Stimulated activated CD8-positive, alpha-beta memory T cell treated with anti-CD3 and anti-CD28 coated beads, Interleukin-15, amount 100 ng/mL, for 24 hours (primary cell): Measurements from ENCODE around the gene FRMD4A.

Source experiments
- DNase-seq: peaks from one replicate; pipeline ENCODE4 v3.0.0-alpha.2; 2020; ENCODE audit warnings: low read depth

The FRMD4A gene

GRCh38 chr10:14340051-14340744, 9.5 kb upstream of the FRMD4A start:
- no peak for DNase-seq

- no peak for DNase-seq
Measured at GRCh38 chr10:14336736-14337135, 6.0 kb upstream of the FRMD4A start.

- no peak for DNase-seq
Measured at GRCh38 chr10:14334771-14335170, 4.0 kb upstream of the FRMD4A start.

- no peak for DNase-seq
Measured at GRCh38 chr10:14333606-14334005, 2.9 kb upstream of the FRMD4A start.

- DNase-seq = no peak
Measured at GRCh38 chr10:14332903-14333302, 2.2 kb upstream of the FRMD4A start.

- no peak for DNase-seq
Measured at GRCh38 chr10:14329746-14330173, 964 bp downstream of the FRMD4A start.

- DNase-seq = no peak
Measured at GRCh38 chr10:14328881-14329672, 1.6 kb downstream of the FRMD4A start.

GRCh38 chr10:14327527-14327926, 3.2 kb downstream of the FRMD4A start:
- DNase-seq = no peak

GRCh38 chr10:14326581-14326980, 4.1 kb downstream of the FRMD4A start:
- DNase-seq = no peak

GRCh38 chr10:14325325-14325955, 5.3 kb downstream of the FRMD4A start:
- DNase-seq = peak; percentile 32

GRCh38 chr10:14322526-14323188, 8.1 kb downstream of the FRMD4A start:
- DNase-seq = no peak

- no peak for DNase-seq
Measured at GRCh38 chr10:14318007-14318406, 12.7 kb downstream of the FRMD4A start.

GRCh38 chr10:14312014-14312413, 18.7 kb downstream of the FRMD4A start:
- no peak for DNase-seq

- no peak for DNase-seq
Measured at GRCh38 chr10:14311206-14311957, 19.3 kb downstream of the FRMD4A start.

GRCh38 chr10:14309593-14309992, 21.1 kb downstream of the FRMD4A start:
- DNase-seq = no peak

GRCh38 chr10:14306190-14306589, 24.5 kb downstream of the FRMD4A start:
- DNase-seq = no peak

GRCh38 chr10:14304046-14304445, 26.7 kb downstream of the FRMD4A start:
- DNase-seq = no peak

- no peak for DNase-seq
Measured at GRCh38 chr10:14302035-14302434, 28.7 kb downstream of the FRMD4A start.

- DNase-seq = no peak
Measured at GRCh38 chr10:14299556-14299955, 31.2 kb downstream of the FRMD4A start.

GRCh38 chr10:14296065-14296709, 34.5 kb downstream of the FRMD4A start:
- no peak for DNase-seq

- DNase-seq = no peak
Measured at GRCh38 chr10:14294347-14295059, 36.2 kb downstream of the FRMD4A start.
